ENCODE measurements around the gene INPP5B. TPM values are rescaled to one million over a fixed set of nuclear protein-coding genes. Genes with fewer than 3 reads are reported as not detected.

The INPP5B gene
- total RNA-seq, 1 experiment from 2014 or later = 26.8 TPM

DNA sequence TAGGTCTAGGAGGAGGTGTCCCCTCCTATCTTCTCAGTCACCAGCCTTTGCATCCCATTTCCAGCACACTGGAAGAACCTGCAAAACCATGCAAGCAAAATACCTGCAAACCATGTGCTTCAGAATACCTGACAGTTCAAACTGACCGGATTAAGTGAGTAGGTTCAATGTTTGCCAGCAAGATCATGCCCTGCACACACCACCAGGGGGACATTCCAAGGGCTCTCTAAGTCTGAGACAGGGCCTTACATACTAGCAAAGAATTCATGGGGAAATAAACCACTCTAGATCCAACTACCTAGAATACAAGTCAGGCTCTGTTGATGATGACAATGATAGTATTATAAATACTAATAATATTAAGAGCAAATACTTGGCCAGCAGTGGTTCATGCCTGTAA, 27.6 kb downstream of the INPP5B start:
- Mint-ChIP-seq H3K36me3 (no peaks in the 10 kb centered on the region), H3K4me3 (no peak overlapping the region), H3K4me1 (no peaks in the 10 kb centered on the region), H3K9me3 (no peaks in the 10 kb centered on the region), H3K27ac (no peak overlapping the region), H3K27me3 (ENCODE audit: low read depth) (no peaks in the 10 kb centered on the region)
- TF ChIP-seq SP1 (CRISPR knock-in tag; conservative IDR thresholded peaks at IDR 0.05) (no peak), ESRRA (CRISPR knock-in tag; IDR thresholded peaks at IDR 0.05; ENCODE audit: borderline replicate concordance) (no peak), ZNF396 (CRISPR knock-in tag; IDR thresholded peaks at IDR 0.05; ENCODE audit: borderline replicate concordance) (no peak), ATF1 (CRISPR knock-in tag; IDR thresholded peaks at IDR 0.05) (no peak)
- TF ChIP-seq, protein P1, sequence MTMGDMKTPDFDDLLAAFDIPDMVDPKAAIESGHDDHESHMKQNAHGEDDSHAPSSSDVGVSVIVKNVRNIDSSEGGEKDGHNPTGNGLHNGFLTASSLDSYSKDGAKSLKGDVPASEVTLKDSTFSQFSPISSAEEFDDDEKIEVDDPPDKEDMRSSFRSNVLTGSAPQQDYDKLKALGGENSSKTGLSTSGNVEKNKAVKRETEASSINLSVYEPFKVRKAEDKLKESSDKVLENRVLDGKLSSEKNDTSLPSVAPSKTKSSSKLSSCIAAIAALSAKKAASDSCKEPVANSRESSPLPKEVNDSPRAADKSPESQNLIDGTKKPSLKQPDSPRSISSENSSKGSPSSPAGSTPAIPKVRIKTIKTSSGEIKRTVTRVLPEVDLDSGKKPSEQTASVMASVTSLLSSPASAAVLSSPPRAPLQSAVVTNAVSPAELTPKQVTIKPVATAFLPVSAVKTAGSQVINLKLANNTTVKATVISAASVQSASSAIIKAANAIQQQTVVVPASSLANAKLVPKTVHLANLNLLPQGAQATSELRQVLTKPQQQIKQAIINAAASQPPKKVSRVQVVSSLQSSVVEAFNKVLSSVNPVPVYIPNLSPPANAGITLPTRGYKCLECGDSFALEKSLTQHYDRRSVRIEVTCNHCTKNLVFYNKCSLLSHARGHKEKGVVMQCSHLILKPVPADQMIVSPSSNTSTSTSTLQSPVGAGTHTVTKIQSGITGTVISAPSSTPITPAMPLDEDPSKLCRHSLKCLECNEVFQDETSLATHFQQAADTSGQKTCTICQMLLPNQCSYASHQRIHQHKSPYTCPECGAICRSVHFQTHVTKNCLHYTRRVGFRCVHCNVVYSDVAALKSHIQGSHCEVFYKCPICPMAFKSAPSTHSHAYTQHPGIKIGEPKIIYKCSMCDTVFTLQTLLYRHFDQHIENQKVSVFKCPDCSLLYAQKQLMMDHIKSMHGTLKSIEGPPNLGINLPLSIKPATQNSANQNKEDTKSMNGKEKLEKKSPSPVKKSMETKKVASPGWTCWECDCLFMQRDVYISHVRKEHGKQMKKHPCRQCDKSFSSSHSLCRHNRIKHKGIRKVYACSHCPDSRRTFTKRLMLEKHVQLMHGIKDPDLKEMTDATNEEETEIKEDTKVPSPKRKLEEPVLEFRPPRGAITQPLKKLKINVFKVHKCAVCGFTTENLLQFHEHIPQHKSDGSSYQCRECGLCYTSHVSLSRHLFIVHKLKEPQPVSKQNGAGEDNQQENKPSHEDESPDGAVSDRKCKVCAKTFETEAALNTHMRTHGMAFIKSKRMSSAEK (CRISPR knock-in tag; IDR thresholded peaks at IDR 0.05; ENCODE audit: borderline replicate concordance) = no peak
- DNase-seq (ENCODE audit: low spot score) (peak; percentile 41), ATAC-seq (peak; percentile 90)
- CTCF ChIA-PET = no interaction called here
- POLR2A ChIA-PET = no interaction called here

DNA sequence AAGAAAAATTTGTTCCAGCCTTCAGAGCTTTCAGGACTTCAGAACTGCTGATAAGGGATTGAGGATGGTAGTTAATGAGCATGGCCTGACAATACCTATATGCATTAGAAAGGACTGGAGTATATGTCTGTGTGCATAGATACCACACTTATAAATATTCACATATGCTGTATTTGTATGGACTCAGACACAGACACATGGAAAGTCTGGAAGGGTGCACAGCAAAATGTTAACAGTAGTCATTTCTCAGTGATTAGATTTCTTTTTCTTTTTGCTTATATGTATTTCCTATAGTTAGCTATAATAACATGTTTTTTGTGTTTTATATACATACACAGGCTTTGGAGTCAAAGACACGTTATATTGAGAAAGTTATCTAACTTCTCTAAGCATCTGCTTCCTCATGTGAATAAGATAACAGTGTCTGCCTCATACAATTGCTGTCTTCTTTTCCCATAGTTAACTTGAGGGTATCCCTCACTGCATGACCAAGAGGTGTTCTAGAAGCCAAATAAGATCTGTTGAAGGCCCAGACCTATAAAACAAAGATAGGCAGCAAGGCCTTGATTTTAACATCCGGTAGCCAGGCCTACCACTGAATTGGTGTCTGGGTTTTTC, 31.3 kb downstream of the INPP5B start:
- Mint-ChIP-seq H3K36me3 (no peaks in the 10 kb centered on the region), H3K27me3 (ENCODE audit: low read depth) (no peaks in the 10 kb centered on the region), H3K4me1 (no peaks in the 10 kb centered on the region), H3K27ac (no peak overlapping the region), H3K9me3 (no peaks in the 10 kb centered on the region), H3K4me3 (no peak overlapping the region)
- CTCF ChIA-PET = interaction anchor here (1.3 to 1.9 kb wide), 2 partner anchors 20 to 56 kb away, joined by 3 to 5 read pairs; no protein-coding TSS in a partner anchor
- TF ChIP-seq EMX1 (CRISPR knock-in tag; IDR thresholded peaks at IDR 0.05) (no peak), ZNF317 (CRISPR knock-in tag; IDR thresholded peaks at IDR 0.05; ENCODE audit: borderline replicate concordance, low read depth) (no peak), ATF1 (CRISPR knock-in tag; IDR thresholded peaks at IDR 0.05) (no peak), GTF2I (CRISPR knock-in tag; conservative IDR thresholded peaks at IDR 0.05) (no peak), ZNF232 (CRISPR knock-in tag; IDR thresholded peaks at IDR 0.05) (no peak), GABPB1 (CRISPR knock-in tag; IDR thresholded peaks at IDR 0.05) (no peak)
- TF ChIP-seq, protein P2, sequence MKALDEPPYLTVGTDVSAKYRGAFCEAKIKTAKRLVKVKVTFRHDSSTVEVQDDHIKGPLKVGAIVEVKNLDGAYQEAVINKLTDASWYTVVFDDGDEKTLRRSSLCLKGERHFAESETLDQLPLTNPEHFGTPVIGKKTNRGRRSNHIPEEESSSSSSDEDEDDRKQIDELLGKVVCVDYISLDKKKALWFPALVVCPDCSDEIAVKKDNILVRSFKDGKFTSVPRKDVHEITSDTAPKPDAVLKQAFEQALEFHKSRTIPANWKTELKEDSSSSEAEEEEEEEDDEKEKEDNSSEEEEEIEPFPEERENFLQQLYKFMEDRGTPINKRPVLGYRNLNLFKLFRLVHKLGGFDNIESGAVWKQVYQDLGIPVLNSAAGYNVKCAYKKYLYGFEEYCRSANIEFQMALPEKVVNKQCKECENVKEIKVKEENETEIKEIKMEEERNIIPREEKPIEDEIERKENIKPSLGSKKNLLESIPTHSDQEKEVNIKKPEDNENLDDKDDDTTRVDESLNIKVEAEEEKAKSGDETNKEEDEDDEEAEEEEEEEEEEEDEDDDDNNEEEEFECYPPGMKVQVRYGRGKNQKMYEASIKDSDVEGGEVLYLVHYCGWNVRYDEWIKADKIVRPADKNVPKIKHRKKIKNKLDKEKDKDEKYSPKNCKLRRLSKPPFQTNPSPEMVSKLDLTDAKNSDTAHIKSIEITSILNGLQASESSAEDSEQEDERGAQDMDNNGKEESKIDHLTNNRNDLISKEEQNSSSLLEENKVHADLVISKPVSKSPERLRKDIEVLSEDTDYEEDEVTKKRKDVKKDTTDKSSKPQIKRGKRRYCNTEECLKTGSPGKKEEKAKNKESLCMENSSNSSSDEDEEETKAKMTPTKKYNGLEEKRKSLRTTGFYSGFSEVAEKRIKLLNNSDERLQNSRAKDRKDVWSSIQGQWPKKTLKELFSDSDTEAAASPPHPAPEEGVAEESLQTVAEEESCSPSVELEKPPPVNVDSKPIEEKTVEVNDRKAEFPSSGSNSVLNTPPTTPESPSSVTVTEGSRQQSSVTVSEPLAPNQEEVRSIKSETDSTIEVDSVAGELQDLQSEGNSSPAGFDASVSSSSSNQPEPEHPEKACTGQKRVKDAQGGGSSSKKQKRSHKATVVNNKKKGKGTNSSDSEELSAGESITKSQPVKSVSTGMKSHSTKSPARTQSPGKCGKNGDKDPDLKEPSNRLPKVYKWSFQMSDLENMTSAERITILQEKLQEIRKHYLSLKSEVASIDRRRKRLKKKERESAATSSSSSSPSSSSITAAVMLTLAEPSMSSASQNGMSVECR (CRISPR knock-in tag; IDR thresholded peaks at IDR 0.05; ENCODE audit: borderline replicate concordance) = no peak
- TF ChIP-seq, protein P3, sequence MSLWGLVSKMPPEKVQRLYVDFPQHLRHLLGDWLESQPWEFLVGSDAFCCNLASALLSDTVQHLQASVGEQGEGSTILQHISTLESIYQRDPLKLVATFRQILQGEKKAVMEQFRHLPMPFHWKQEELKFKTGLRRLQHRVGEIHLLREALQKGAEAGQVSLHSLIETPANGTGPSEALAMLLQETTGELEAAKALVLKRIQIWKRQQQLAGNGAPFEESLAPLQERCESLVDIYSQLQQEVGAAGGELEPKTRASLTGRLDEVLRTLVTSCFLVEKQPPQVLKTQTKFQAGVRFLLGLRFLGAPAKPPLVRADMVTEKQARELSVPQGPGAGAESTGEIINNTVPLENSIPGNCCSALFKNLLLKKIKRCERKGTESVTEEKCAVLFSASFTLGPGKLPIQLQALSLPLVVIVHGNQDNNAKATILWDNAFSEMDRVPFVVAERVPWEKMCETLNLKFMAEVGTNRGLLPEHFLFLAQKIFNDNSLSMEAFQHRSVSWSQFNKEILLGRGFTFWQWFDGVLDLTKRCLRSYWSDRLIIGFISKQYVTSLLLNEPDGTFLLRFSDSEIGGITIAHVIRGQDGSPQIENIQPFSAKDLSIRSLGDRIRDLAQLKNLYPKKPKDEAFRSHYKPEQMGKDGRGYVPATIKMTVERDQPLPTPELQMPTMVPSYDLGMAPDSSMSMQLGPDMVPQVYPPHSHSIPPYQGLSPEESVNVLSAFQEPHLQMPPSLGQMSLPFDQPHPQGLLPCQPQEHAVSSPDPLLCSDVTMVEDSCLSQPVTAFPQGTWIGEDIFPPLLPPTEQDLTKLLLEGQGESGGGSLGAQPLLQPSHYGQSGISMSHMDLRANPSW (CRISPR knock-in tag; conservative IDR thresholded peaks at IDR 0.05; ENCODE audit: low read depth) = no peak
- TF ChIP-seq, protein P4, sequence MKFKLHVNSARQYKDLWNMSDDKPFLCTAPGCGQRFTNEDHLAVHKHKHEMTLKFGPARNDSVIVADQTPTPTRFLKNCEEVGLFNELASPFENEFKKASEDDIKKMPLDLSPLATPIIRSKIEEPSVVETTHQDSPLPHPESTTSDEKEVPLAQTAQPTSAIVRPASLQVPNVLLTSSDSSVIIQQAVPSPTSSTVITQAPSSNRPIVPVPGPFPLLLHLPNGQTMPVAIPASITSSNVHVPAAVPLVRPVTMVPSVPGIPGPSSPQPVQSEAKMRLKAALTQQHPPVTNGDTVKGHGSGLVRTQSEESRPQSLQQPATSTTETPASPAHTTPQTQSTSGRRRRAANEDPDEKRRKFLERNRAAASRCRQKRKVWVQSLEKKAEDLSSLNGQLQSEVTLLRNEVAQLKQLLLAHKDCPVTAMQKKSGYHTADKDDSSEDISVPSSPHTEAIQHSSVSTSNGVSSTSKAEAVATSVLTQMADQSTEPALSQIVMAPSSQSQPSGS (CRISPR knock-in tag; IDR thresholded peaks at IDR 0.05; ENCODE audit: borderline replicate concordance, low read depth) = no peak
- TF ChIP-seq, protein P5, sequence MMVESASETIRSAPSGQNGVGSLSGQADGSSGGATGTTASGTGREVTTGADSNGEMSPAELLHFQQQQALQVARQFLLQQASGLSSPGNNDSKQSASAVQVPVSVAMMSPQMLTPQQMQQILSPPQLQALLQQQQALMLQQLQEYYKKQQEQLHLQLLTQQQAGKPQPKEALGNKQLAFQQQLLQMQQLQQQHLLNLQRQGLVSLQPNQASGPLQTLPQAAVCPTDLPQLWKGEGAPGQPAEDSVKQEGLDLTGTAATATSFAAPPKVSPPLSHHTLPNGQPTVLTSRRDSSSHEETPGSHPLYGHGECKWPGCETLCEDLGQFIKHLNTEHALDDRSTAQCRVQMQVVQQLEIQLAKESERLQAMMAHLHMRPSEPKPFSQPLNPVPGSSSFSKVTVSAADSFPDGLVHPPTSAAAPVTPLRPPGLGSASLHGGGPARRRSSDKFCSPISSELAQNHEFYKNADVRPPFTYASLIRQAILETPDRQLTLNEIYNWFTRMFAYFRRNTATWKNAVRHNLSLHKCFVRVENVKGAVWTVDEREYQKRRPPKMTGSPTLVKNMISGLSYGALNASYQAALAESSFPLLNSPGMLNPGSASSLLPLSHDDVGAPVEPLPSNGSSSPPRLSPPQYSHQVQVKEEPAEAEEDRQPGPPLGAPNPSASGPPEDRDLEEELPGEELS (CRISPR knock-in tag; IDR thresholded peaks at IDR 0.05) = no peak
- DNase-seq (ENCODE audit: low spot score) (no peak), ATAC-seq (no peak)
- POLR2A ChIA-PET = no interaction called here
